DOHH2 (cell line): ENCODE measurements around the gene CUL3.

Experiments used
- H3F3A ChIP-seq: fragments of 200-600 bp; sonication (generic), shearing (Covaris generic); 2 replicates; pipeline ENCODE4 v1.6.0; 2016; ENCODE audit warnings: antibody characterized with exemption, mild to moderate bottlenecking; ENCODE audit not compliant: control insufficient read depth, insufficient read depth
- H3K27ac ChIP-seq: fragments of 200-600 bp; sonication (generic); 2 replicates; pipeline ENCODE4 v1.5.1; 2014; ENCODE audit warnings: low read depth, mild to moderate bottlenecking, low read length, moderate library complexity
- H3K27me3 ChIP-seq: fragments of 200-600 bp; sonication (generic); 2 replicates; pipeline ENCODE4 v1.6.1; 2014; ENCODE audit warnings: mild to moderate bottlenecking, low read length, mixed read lengths; ENCODE audit not compliant: control insufficient read depth
- H3K36me3 ChIP-seq: fragments of 200-600 bp; sonication (generic); 2 replicates; pipeline ENCODE4 v1.6.1; 2014; ENCODE audit warnings: mild to moderate bottlenecking, low read length, moderate library complexity, mixed read lengths; ENCODE audit not compliant: control insufficient read depth
- H3K4me1 ChIP-seq: fragments of 200-600 bp; sonication (generic); 2 replicates; pipeline ENCODE4 v1.6.1; 2014; ENCODE audit warnings: mild to moderate bottlenecking, low read length, mixed read lengths; ENCODE audit not compliant: control insufficient read depth
- H3K4me2 ChIP-seq: fragments of 200-600 bp; sonication (generic); 2 replicates; pipeline ENCODE4 v1.6.0; 2014; ENCODE audit warnings: mild to moderate bottlenecking, low read length, moderate library complexity
- H3K4me3 ChIP-seq: fragments of 200-600 bp; sonication (generic); 2 replicates; pipeline ENCODE4 v1.5.1; 2014; ENCODE audit warnings: mild to moderate bottlenecking, low read length, mixed read lengths
- H3K79me2 ChIP-seq: fragments of 200-600 bp; sonication (generic); 2 replicates; pipeline ENCODE4 v1.6.1; 2014; ENCODE audit warnings: mild to moderate bottlenecking, low read length, mixed read lengths; ENCODE audit not compliant: control insufficient read depth
- H3K9me2 ChIP-seq: fragments of 200-600 bp; sonication (generic); replicated peaks from 2 replicates; pipeline ENCODE4 v1.6.1; 2014; ENCODE audit warnings: mild to moderate bottlenecking, low read length, mixed read lengths; ENCODE audit not compliant: control insufficient read depth
- H3K9me3 ChIP-seq: fragments of 200-600 bp; sonication (generic); 2 replicates; pipeline ENCODE4 v1.6.1; 2014; ENCODE audit warnings: antibody characterized with exemption, low read length, mixed read lengths; ENCODE audit not compliant: control insufficient read depth, insufficient read depth
- H4K20me1 ChIP-seq: fragments of 200-600 bp; sonication (generic); 2 replicates; pipeline ENCODE4 v1.6.0; 2014; ENCODE audit warnings: low read depth, mild to moderate bottlenecking, antibody characterized with exemption, low read length, moderate library complexity; ENCODE audit not compliant: control insufficient read depth, insufficient read depth
- CTCF ChIP-seq: fragments of 200-600 bp; sonication (generic); IDR thresholded peaks from one replicate; pipeline ENCODE4 v1.5.1; 2014; ENCODE audit warnings: antibody characterized with exemption, mild to moderate bottlenecking, low read depth, low read length; ENCODE audit not compliant: poor library complexity, severe bottlenecking
- EZH2phosphoT487 ChIP-seq: fragments of 200-600 bp; sonication (generic); IDR thresholded peaks from 2 replicates; pipeline ENCODE4 v1.6.1; 2017; ENCODE audit warnings: borderline replicate concordance, mild to moderate bottlenecking, antibody characterized with exemption, low read length, moderate library complexity, mixed read lengths

Gene CUL3

GRCh38 chr2:224442071-224442967, 142.8 kb downstream of the CUL3 start:
- peak overlapping the region; percentile 64 for H3K4me2 ChIP-seq
- H3K27ac ChIP-seq: no peak overlapping the region
- no peaks in the 10 kb centered on the region for H4K20me1 ChIP-seq
- H3K36me3 ChIP-seq: no peaks in the 10 kb centered on the region
- no peaks in the 10 kb centered on the region for H3K9me3 ChIP-seq
- H3K27me3 ChIP-seq: peaks cover 9% of the 10 kb centered on the region
- H3K9me2 ChIP-seq: no peaks in the 10 kb centered on the region
- TF ChIP-seq CTCF (no peak), EZH2phosphoT487 (no peak)
- no peaks in the 10 kb centered on the region for H3K79me2 ChIP-seq
- peaks cover 5% of the 10 kb centered on the region for H3K4me1 ChIP-seq
- H3F3A ChIP-seq: no peaks in the 10 kb centered on the region
- H3K4me3 ChIP-seq: peak overlapping the region; percentile 51

- Histone ChIP-seq H3K4me3 (no peak overlapping the region), H3K9me2 (no peaks in the 10 kb centered on the region)
- TF ChIP-seq CTCF (no peak), EZH2phosphoT487 (no peak)
These were observed 144.2 kb downstream of the CUL3 start for GRCh38 chr2:224440988-224441387.

DNA sequence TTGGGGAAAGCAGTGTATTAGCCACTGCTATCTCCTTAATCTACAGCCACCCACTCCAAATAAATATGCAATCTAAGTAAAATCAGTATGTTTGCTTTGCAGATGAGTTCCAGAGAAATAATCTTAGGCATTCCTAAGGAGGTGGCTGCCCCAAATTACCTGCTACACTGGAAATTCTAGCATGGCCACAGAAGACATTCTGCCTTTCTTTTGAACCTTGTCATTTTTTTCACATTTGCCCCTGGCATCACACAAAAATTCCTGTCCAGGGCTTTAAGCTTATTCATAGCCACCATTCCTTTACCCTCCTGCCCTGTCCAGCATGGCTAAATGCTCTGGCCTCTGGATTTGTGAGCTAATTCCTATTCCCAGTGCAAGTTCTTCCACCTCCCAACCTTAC, 146.4 kb downstream of the CUL3 start:
- TF ChIP-seq CTCF (no peak), EZH2phosphoT487 (no peak)
- H4K20me1 ChIP-seq: no peaks in the 10 kb centered on the region

More at GRCh38 chr2:224440988-224441387, 144.2 kb downstream of the CUL3 start:
- Histone ChIP-seq H4K20me1 (no peaks in the 10 kb centered on the region), H3K79me2 (no peaks in the 10 kb centered on the region), H3K9me3 (no peaks in the 10 kb centered on the region), H3K4me2 (no peak overlapping the region), H3K4me1 (peaks cover 5% of the 10 kb centered on the region), H3K27ac (no peak overlapping the region), H3K27me3 (peaks cover 9% of the 10 kb centered on the region), H3F3A (no peaks in the 10 kb centered on the region), H3K36me3 (no peaks in the 10 kb centered on the region)

More for the DNA sequence above, 146.4 kb downstream of the CUL3 start:
- Histone ChIP-seq H3F3A (no peaks in the 10 kb centered on the region), H3K4me1 (peaks cover 5% of the 10 kb centered on the region), H3K36me3 (no peaks in the 10 kb centered on the region), H3K27ac (no peak overlapping the region), H3K9me3 (no peaks in the 10 kb centered on the region), H3K79me2 (no peaks in the 10 kb centered on the region), H3K9me2 (no peaks in the 10 kb centered on the region), H3K4me2 (no peak overlapping the region), H3K27me3 (peaks cover 6% of the 10 kb centered on the region), H3K4me3 (no peak overlapping the region)
